ENCODE data around the gene ATP13A3. TPM values are rescaled to one million over a fixed set of nuclear protein-coding genes. Genes with fewer than 3 reads are reported as not detected.

Gene ATP13A3
- total and polyA plus RNA-seq, 2 of the 4 experiments (the other 2 are of a cell fraction) = 48.1 to 154 TPM

DNA sequence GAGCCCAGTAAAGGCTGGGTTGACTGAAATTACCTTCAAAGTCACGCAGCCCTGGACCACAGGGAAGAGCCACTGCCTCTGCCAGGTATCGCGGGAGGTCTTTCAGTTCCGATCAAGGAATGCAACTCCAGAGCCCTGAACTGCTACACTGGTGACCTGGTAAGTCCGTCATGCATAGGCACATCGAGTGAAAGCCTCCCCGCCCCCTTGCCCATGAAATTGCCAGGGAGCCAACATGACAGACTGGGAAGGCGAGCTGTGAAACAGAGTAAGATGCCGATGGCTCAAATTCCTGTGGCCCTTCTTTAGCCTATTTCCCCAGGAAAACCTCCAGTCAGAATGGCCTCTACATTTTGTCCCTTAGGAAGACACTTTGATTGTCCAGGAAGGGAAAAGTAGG lies 85.5 kb downstream of the ATP13A3 start (continued):
- no peak for TF ChIP-seq MXI1 (IDR thresholded peaks at IDR 0.05; ENCODE audit: borderline replicate concordance, low read depth, low read length)
- TF ChIP-seq, protein P1, sequence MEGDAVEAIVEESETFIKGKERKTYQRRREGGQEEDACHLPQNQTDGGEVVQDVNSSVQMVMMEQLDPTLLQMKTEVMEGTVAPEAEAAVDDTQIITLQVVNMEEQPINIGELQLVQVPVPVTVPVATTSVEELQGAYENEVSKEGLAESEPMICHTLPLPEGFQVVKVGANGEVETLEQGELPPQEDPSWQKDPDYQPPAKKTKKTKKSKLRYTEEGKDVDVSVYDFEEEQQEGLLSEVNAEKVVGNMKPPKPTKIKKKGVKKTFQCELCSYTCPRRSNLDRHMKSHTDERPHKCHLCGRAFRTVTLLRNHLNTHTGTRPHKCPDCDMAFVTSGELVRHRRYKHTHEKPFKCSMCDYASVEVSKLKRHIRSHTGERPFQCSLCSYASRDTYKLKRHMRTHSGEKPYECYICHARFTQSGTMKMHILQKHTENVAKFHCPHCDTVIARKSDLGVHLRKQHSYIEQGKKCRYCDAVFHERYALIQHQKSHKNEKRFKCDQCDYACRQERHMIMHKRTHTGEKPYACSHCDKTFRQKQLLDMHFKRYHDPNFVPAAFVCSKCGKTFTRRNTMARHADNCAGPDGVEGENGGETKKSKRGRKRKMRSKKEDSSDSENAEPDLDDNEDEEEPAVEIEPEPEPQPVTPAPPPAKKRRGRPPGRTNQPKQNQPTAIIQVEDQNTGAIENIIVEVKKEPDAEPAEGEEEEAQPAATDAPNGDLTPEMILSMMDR (conservative IDR thresholded peaks at IDR 0.05; ENCODE audit: low read depth, low read length) = no peak
- no peak for TF ChIP-seq RAD21 (IDR thresholded peaks at IDR 0.05; ENCODE audit: low read length)

DNA sequence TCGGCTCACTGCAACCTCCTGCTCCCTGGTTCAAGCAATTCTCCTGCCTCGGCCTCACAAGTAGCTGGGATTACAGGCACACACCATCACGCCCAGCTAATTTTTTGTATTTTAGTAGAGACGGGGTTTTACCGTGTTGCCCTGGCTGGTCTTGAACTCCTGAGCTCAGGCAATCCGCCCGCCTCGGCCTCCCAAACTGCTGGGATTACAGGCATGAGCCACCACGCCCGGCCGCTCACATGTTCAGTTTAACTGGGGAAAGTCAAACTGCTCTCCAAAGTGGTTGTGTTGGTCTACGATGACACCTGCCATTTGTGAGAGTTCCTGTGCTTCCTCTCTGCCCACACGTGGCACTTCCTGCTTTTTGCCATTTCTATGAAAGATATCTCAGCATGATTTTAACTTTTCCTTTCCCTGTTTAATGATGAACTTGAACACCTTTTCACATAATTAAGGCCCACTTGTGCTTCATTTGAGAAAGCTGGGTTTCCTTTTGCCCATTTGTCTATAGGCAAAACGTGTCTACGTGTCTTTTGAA lies 86.9 kb downstream of the ATP13A3 start:
- no peak overlapping the region for H2AFZ ChIP-seq (replicated peaks; ENCODE audit: low read length, poor library complexity)
- H3K23ac ChIP-seq (ENCODE audit: low read depth, low read length) = no peak overlapping the region
- no peak overlapping the region for H3K14ac ChIP-seq (replicated peaks; ENCODE audit: low read depth, low read length)
- H4K5ac ChIP-seq (ENCODE audit: low read depth, low read length) = no peak overlapping the region
- no TSS peak for BruUV-seq (replicated peaks)
- H3K4ac ChIP-seq (ENCODE audit: low read depth, low read length) = no peak overlapping the region
- H3K27ac ChIP-seq (ENCODE audit: insufficient read depth, low read length) = no peak overlapping the region
- no peak overlapping the region for H3K56ac ChIP-seq (ENCODE audit: extremely low read depth, insufficient read depth, low read length)
- no peak overlapping the region for H3K4me3 ChIP-seq (ENCODE audit: insufficient read depth, low read depth, low read length)
- ChIA-PET POLR2A (ENCODE audit: unreplicated experiment) (interaction anchor here (0.7 kb wide), 1 partner anchor 810 kb away, joined by 11 read pairs; no protein-coding TSS in a partner anchor), CTCF (interaction anchor here (0.6 to 1.3 kb wide), 2 partner anchors 67 to 658 kb away, joined by 3 to 4 read pairs; no protein-coding TSS in a partner anchor)
- dilution Hi-C loops (cut with HindIII; ENCODE audit: low sequenced_read_pairs, unreplicated experiment) = no loop called here
- intact Hi-C loops (cut with micrococcal nuclease) = loop anchor here (10.0 kb wide), 1 partner anchor 265 kb away; the partner anchor contains the start of gene HES1
- no peak overlapping the region for H2AK5ac ChIP-seq (ENCODE audit: low read depth, low read length)
- WGBS, 2 experiments (ENCODE audit: extremely low coverage in 2 of 2, insufficient read length in 1 of 2) = 87% methylated on average over 10 of the region's 15 CpGs; no CpG with 5 or more reads in 1 of the 2 experiments
- H3K18ac ChIP-seq (ENCODE audit: low read depth, low read length) = no peak overlapping the region
- no peak overlapping the region for H2BK15ac ChIP-seq (ENCODE audit: low read depth, low read length)
- H2BK5ac ChIP-seq (ENCODE audit: low read depth, low read length, poor library complexity, severe bottlenecking) = no peak overlapping the region
- no peaks in the 10 kb centered on the region for H3K79me1 ChIP-seq (ENCODE audit: low read depth in 1 of 2, low read length in 2 of 2)
- peaks cover 12% of the 10 kb centered on the region; the same call in 1 of the 2 replicates for H3K27me3 ChIP-seq (ENCODE audit: control insufficient read depth, insufficient read depth, low read length)
- no peak overlapping the region for H2BK120ac ChIP-seq (ENCODE audit: low read depth, low read length)
- H4K20me1 ChIP-seq (ENCODE audit: insufficient read depth, low read length) = no peaks in the 10 kb centered on the region; the same call in 1 of the 2 replicates
- H3K36me3 ChIP-seq (ENCODE audit: control insufficient read depth, insufficient read depth, low read length) = peaks cover 3% of the 10 kb centered on the region
- no peak overlapping the region for H2BK20ac ChIP-seq (ENCODE audit: low read depth, low read length)
- H3K9me3 ChIP-seq (ENCODE audit: control insufficient read depth, insufficient read depth, low read length) = no peaks in the 10 kb centered on the region; the same call in 1 of the 2 replicates
- H3K4me2 ChIP-seq (ENCODE audit: low read depth, low read length) = no peak overlapping the region
- no peak for TF ChIP-seq RAD21 (IDR thresholded peaks at IDR 0.05; ENCODE audit: low read length)
- H3K4me1 ChIP-seq (ENCODE audit: control insufficient read depth, insufficient read depth, low read length) = peaks cover 9% of the 10 kb centered on the region
- H4K91ac ChIP-seq (ENCODE audit: insufficient read depth, low read depth, low read length) = no peak overlapping the region
- H2AK9ac ChIP-seq (replicated peaks; ENCODE audit: low read depth, low read length, poor library complexity) = no peak overlapping the region
- no peak overlapping the region for H4K8ac ChIP-seq (ENCODE audit: low read depth in 2 of 2, low read length in 2 of 2)
- 0 out of 2 replicates have a peak, but pooled peaks cover 3% of the 10 kb centered on the region for H3K9me1 ChIP-seq (ENCODE audit: insufficient read depth, low read length)
- no peak overlapping the region for H3K9ac ChIP-seq (ENCODE audit: low read depth, low read length)
- DNase-seq (no peak), ATAC-seq (ENCODE audit: low read depth) (no peak)
- in situ Hi-C loops (cut with MboI; ENCODE audit: low sequenced_read_pairs) = no loop called here

Measured in IMR-90 (cell line).